ENCODE data around the gene KIF1C.

GRCh38 chr17:4951486-4951885, 46.3 kb upstream of the KIF1C start:
- no peak for TF ChIP-seq CTCF (IDR thresholded peaks at IDR 0.05)
- TF ChIP-seq EZH2 (IDR thresholded peaks at IDR 0.05) = no peak
- TF ChIP-seq EZH2phosphoT487 (IDR thresholded peaks at IDR 0.05) = no peak

Measured in neural progenitor cell (in vitro differentiated cells).